Mucosa of gallbladder (tissue), 1 donor: Measurements from ENCODE around the gene LOXL1. TPM values are rescaled to one million over a fixed set of nuclear protein-coding genes. Genes with fewer than 3 reads are reported as not detected.
"Not testable (repeated sequence)": the region's sequence is repeated elsewhere in the genome, so short reads cannot be mapped to it uniquely, and the experiment has no call there.

Experiments used
- DNase-seq: peaks from one replicate; pipeline ENCODE4 v3.0.0-alpha.2; 2020; ENCODE audit warnings: low spot score
- total RNA-seq: library from RNA; stranded (reverse); gene quantifications from one replicate; pipeline ENCODE4 v1.2.1, GENCODE V29; 2021
- donor health status: DM: no; HTN: no; CAD: no.

The LOXL1 gene
- total RNA-seq, 1 donor from 2014 or later = 20.2 TPM

- no peak for DNase-seq
These were observed 11.5 kb downstream of the LOXL1 start for GRCh38 chr15:73937726-73938125.

GRCh38 chr15:73938516-73938915 is 12.3 kb downstream of the LOXL1 start:
- DNase-seq = not testable (repeated sequence)

- DNase-seq = no peak
These were observed 12.9 kb downstream of the LOXL1 start for GRCh38 chr15:73939138-73939537.

DNA sequence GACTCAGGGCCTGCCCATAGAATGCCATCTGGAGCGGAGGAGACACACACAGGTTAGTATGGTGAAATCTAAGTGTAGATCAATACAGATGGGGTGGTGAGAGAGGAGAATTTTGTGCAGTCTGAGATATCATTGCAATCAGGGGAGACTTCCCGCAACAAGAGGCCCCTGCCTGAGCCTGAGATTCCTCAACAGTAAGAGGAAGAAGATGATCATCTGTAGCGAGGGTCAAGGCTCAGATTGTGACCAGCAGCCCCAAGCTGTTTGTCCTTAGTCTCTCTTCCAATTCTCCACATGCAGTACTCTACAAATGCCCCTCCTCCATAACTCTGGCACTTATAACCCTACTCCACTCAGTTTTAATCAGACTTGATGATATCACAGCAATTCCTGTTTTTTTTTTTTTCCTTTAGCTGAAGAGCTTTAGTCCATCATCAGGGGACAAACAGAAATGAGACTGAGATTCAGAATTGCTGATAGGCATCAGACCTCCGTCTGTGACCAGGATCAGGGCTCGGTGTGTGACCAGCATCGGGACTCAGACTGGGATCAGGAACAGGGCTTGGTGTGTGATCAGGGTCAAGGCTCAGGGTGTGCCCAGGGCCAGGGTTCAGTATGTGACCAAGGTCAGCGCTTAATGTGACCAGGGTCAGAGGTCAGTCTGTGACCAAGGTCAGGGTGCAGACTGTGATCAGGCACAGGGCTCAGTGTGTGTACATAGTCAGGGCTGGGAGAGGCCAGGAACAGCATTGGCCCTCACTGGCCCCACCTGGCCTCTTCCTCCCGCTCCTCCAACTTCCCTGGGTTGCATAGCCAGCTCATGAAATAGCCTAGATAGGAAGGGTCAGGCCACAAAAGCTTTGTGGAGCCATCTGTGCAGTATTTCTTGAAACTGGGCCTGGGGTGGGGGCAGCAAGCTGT is 14.1 kb downstream of the LOXL1 start:
- no peak for DNase-seq

GRCh38 chr15:73941044-73941443 is 14.8 kb downstream of the LOXL1 start:
- no peak for DNase-seq

- no peak for DNase-seq
These were observed 15.2 kb downstream of the LOXL1 start for GRCh38 chr15:73941449-73941848.

- no peak for DNase-seq
These were observed 15.8 kb downstream of the LOXL1 start for GRCh38 chr15:73941871-73942635.

DNA sequence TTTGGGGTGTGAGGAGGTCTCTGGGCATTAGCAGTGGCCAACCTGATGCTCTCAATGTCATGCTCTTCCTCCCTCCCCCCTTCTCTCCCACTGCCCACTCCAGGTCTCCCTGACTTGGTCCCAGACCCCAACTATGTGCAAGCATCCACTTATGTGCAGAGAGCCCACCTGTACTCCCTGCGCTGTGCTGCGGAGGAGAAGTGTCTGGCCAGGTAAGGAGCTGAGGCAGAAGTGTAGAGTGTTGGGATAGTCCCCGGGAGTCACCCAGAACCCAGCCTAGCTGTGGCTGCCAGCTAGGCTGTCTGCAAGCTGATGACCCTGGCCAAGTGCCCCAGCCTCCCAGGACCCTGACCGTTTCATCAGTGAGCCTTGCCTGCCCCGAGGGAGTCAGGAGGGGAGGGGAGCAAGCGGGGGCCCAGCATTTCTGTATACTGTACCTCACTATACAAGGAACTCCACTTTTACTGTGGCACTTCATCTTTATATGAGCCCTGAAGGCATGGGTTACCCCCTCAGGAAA is 16.5 kb downstream of the LOXL1 start:
- DNase-seq = no peak

DNA sequence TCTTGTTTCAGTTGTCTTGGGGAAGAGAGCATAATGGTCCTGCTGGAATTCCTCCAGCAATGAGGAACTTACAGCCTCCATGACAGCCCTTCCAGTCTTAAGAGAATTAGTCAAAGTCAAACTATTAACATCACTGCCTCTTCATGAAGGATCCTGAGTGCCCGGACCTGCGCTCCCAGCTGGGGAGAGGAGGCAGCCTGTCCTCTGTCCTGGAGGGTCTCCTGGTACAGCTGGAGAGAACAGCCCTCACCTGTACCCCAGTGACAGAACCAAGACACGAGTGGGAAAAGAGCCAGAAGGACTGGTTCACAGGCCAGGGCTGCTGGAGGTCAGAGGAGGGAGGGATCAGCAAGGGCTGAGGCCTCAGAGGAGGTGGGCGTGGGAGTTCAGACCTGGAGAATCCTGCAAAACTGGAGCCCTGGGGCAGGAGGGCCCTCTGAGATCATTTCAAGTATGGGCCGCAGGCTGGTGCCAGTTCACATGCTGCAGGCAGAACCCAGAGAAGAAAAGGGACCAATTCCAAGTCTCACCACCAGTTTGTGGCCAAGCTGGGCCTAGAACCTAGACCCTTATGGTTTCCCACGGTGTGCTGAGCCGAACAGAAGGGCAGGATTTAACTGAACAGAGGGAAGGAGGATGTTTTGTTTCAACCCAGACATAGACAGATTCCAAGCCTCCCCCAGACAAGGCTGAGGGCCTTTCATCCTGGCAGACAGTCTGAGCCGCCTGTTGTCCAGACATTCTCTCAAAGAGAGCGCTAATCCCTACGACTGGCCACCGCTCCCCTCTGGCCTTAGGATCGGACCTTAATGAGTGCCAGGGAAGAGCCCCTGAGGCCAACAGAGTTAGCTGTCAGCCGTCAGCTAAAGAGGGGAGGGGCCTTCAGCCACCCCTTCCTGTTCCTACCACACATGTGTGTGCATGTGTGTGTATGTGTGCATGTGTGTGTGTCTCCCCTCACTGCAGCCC is 18.2 kb downstream of the LOXL1 start:
- DNase-seq = no peak

- DNase-seq = no peak
These were observed 18.9 kb downstream of the LOXL1 start for GRCh38 chr15:73945130-73945508.

- DNase-seq = no peak
These were observed 19.9 kb downstream of the LOXL1 start for GRCh38 chr15:73946046-73946721.

DNA sequence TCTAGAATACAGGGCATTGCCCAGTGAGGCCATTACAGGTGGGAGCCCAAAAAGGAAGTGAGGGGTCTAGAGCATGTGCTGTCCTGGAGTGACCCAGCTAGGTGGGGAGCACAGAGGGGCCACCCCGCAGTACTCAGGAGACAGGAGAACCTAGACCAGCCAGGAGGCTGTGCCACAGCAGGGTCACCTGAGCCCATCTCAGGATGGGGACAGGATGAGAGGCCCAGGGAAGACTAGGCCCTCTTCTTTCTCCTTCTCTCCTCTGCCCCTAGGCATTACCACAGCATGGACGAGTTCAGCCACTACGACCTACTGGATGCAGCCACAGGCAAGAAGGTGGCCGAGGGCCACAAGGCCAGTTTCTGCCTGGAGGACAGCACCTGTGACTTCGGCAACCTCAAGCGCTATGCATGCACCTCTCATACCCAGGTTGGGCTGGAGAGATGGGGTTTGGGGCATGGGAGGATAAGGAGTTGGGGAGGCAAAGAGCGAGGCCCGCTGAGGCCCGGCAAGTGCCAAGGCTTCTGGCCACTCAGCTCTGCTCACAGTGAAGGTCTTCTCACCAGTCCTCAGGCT is 20.6 kb downstream of the LOXL1 start:
- no peak for DNase-seq

- no peak for DNase-seq
These were observed 21.4 kb downstream of the LOXL1 start for GRCh38 chr15:73947651-73948050.

DNA sequence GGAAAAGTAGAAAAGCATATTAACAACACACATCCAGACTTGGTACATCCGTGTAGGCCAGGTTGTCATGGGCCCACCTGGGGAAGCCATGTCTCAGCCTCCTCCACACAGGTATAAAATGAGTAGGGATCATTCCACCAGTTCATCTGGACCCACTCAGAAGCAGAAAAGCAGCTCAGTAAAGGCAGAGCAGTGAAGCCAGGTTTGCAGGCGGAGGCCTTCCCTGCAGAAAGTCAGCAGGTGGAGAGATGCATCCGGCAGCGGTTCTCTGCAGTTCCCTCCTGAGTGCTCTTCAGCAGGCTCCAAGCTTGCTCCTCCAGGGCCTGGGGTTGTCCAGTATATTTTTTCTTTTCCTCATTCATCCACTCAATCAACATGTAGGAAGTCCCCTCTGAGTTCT is 22.1 kb downstream of the LOXL1 start:
- DNase-seq = no peak

- DNase-seq = no peak
These were observed 22.7 kb downstream of the LOXL1 start for GRCh38 chr15:73948982-73949381.

DNA sequence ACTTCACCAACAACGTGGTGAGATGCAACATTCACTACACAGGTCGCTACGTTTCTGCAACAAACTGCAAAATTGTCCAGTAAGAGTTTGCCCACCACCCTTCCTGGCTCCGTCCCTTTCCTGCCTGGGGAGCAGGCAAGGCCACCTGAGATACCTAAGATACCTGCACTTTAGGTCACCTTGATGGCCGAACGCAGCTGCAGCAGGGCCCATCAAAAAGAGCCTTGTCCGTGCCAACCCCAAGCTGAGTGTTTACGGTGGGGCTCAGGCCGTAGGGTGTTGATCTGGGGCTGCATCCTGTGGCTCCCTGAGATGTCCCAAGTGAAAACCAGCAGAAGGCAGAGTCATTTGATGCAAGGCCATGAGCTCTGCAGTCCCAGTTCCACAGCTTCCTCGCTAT is 23.2 kb downstream of the LOXL1 start:
- no peak for DNase-seq

- no peak for DNase-seq
These were observed 24.2 kb downstream of the LOXL1 start for GRCh38 chr15:73950479-73950830.

DNA sequence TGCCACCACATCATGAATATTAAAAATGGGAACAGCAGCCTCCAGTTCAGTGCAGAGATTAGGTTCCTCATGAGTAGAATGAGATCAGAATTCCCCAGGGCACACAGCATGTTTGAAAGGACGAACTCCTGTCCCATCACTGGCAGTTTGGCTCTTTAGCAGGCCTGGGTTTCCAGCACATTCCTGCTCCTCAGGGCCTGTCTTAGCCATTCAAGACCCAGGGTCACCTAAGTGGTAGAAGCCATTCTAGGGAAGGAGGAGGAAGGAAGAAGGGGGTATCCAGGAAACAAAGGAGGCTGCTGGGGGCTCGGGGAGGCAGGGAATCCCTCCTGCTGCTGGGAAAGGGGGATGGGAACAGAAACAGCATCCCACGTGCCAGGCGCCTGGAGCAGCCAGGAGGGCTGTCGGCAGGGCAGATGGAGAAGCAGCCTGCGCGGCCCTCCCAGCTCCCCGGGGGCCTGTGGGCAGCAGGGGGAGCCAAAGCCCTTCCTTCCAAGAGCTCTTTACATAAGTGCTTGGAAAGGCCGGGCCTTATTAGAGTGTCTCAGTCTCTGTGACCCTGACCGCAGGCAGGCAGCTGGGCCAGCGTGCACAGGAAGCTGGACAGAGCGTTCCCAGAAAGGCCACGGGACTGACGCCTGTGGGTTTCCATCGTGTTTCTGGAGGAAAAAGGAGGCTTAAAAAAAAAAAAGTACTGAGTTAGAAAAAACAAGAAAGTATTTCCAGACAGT is 24.7 kb downstream of the LOXL1 start:
- DNase-seq = peak; percentile 93

DNA sequence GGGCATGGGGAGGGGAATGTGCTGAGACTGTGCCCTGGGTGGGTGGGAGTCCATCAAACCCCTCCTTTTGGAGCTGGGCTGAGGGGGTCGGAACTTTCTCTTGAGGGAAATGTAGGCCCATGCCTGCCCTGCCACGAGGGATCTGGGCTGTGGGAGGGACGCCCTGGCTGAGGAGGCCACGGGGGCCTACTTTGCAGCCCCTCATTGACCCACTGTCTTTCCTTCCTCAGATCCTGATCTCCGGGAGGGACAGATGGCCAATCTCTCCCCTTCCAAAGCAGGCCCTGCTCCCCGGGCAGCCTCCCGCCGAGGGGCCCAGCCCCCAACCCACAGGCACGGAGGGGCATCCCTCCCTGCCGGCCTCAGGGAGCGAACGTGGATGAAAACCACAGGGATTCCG is 25.3 kb downstream of the LOXL1 start:
- DNase-seq = no peak
